HepG2 (cell line): ENCODE data around the gene NKD2. TPM values are rescaled to one million over a fixed set of nuclear protein-coding genes. Genes with fewer than 3 reads are reported as not detected.

Source experiments
- ATAC-seq: fragments of 200-7000 bp; cut with Tn5 transposase; 3 replicates; pipeline ENCODE4 v1.9.1; 2020; ENCODE audit warnings: mild to moderate bottlenecking, moderate library complexity
- BruUV-seq: library from RNA; stranded (reverse); fragments of 400-500 nt; replicated peaks from 2 replicates; lab custom pipeline; 2021; lab: Mats Ljungman, UMichigan
- CTCF ChIA-PET: fragments of 300-600 bp; formaldehyde crosslinking; extraction: SDS; loops from one replicate; lab custom pipeline; 2021; ENCODE audit warnings: low total read pairs, inconsistent platforms, low intra/inter-chr PET ratio; lab: Yijun Ruan, JAX
- POLR2A ChIA-PET: fragments of 350-600 bp; sonication (Branson Sonifier 250); formaldehyde crosslinking; loops from one replicate; lab custom pipeline; 2020; ENCODE audit warnings: antibody characterized with exemption, inconsistent platforms; lab: Yijun Ruan, JAX
- DNase-seq: peaks from one replicate; pipeline ENCODE4 v3.0.0-alpha.2; 2015; ENCODE audit warnings: low spot score
- FAIRE-seq: peaks from 3 replicates; lab custom pipeline; 2011; peaks lifted over from hg19 to GRCh38; lab: Jason Lieb, UNC
- H2AFZ ChIP-seq: one replicate; pipeline ENCODE4 v1.6.1; 2011; ENCODE audit warnings: low read length, inconsistent platforms
- H3K27ac ChIP-seq: fragments of 300-600 bp; 3 replicates; pipeline ENCODE4 v1.8.0; 2011; ENCODE audit warnings: mixed run types, mild to moderate bottlenecking, mixed read lengths, low read length, inconsistent platforms; ENCODE audit not compliant: insufficient read depth; ENCODE audit errors: extremely low read length
- H3K27me3 ChIP-seq, 2 experiments: fragments of 200-600 bp in 1 of 2; 2 replicates in 1 of 2; 3 replicates in 1 of 2; pipeline versions ENCODE4 v1.6.0 to v1.8.0; 2011; ENCODE audit warnings: low read length in 2 of 2, mild to moderate bottlenecking in 2 of 2, moderate library complexity in 2 of 2, inconsistent platforms in 1 of 2; ENCODE audit not compliant: insufficient read depth in 2 of 2, control insufficient read depth in 1 of 2
- H3K36me3 ChIP-seq, 2 experiments: fragments of 200-600 bp in 1 of 2; replicated peaks in 1 of 2; 2 replicates in 1 of 2; 3 replicates in 1 of 2; pipeline versions ENCODE4 v1.5.1 to v1.8.0; 2011; ENCODE audit warnings: low read length in 2 of 2, inconsistent platforms in 1 of 2; ENCODE audit not compliant: insufficient read depth in 2 of 2, control insufficient read depth in 1 of 2
- H3K4me1 ChIP-seq: 2 replicates; pipeline ENCODE4 v1.5.1; 2012; ENCODE audit warnings: low read length, inconsistent platforms; ENCODE audit not compliant: insufficient read depth
- H3K4me2 ChIP-seq: 2 replicates; pipeline ENCODE4 v1.6.0; 2011; ENCODE audit warnings: low read depth, low read length, inconsistent platforms
- H3K4me3 ChIP-seq, 3 experiments: fragments of 200-600 bp in 1 of 3; sonication (generic), shearing (Covaris generic) in 1 of 3; replicated peaks in 1 of 3; 2 replicates each; pipeline ENCODE4 v1.5.1; 2011 to 2016; ENCODE audit warnings: low read length in 3 of 3, inconsistent platforms in 2 of 3, low read depth in 2 of 3, mild to moderate bottlenecking in 2 of 3, control low read depth in 1 of 3, mixed read lengths in 1 of 3; ENCODE audit not compliant: insufficient read depth in 1 of 3
- H3K79me2 ChIP-seq: one replicate; pipeline ENCODE4 v1.6.1; 2011; ENCODE audit warnings: low read length, inconsistent platforms; ENCODE audit not compliant: insufficient read depth
- H3K9ac ChIP-seq: 2 replicates; pipeline ENCODE4 v1.6.0; 2011; ENCODE audit warnings: mild to moderate bottlenecking, low read depth, low read length, inconsistent platforms; ENCODE audit not compliant: insufficient read depth
- H3K9me3 ChIP-seq: 2 replicates; pipeline ENCODE4 v1.5.1; 2012; ENCODE audit warnings: mild to moderate bottlenecking, low read length
- H4K20me1 ChIP-seq: 2 replicates; pipeline ENCODE4 v1.6.0; 2011; ENCODE audit warnings: inconsistent platforms, mild to moderate bottlenecking, low read length, moderate library complexity; ENCODE audit not compliant: insufficient read depth
- CSRNP2 ChIP-seq: sonication (generic); formaldehyde crosslinking; conservative IDR thresholded peaks from 2 replicates; pipeline ENCODE4 v1.8.0; 2022; ENCODE audit warnings: low read depth, missing genetic modification reagents
- ELF1 ChIP-seq: sonication (generic); formaldehyde crosslinking; IDR thresholded peaks from 2 replicates; pipeline ENCODE4 v1.4.0; 2020; ENCODE audit warnings: missing genetic modification reagents
- HMGA1 ChIP-seq: sonication (generic); formaldehyde crosslinking; conservative IDR thresholded peaks from 2 replicates; pipeline ENCODE4 v1.4.0; 2020; ENCODE audit warnings: missing genetic modification reagents
- ISX ChIP-seq: sonication (generic); formaldehyde crosslinking; conservative IDR thresholded peaks from 2 replicates; pipeline ENCODE4 v1.5.0; 2020; ENCODE audit warnings: missing genetic modification reagents
- KDM2A ChIP-seq: sonication (generic); formaldehyde crosslinking; IDR thresholded peaks from 2 replicates; pipeline ENCODE4 v1.4.0; 2020; ENCODE audit warnings: low read depth, missing genetic modification reagents, borderline replicate concordance
- TRIM24 ChIP-seq: sonication (generic); formaldehyde crosslinking; IDR thresholded peaks from 2 replicates; pipeline ENCODE4 v1.8.0; 2022; ENCODE audit warnings: mild to moderate bottlenecking, missing genetic modification reagents
- ZNF883 ChIP-seq: sonication (generic); formaldehyde crosslinking; IDR thresholded peaks from 2 replicates; pipeline ENCODE4 v1.5.1; 2020; ENCODE audit warnings: mild to moderate bottlenecking, missing genetic modification reagents; ENCODE audit errors: not compliant biosample characterization
- WGBS: methylation state at CpG from one replicate; pipeline ENCODE4 v1.1.6; 2017; ENCODE audit warnings: low lambda C conversion rate; 5-methylcytosine and 5-hydroxymethylcytosine counted together
- in situ Hi-C: cut with HindIII; loops from 2 replicates; pipeline ENCODE4 v1.10.0; 2017; ENCODE audit warnings: low pct_unique_long_range_greater_than_20kb; ENCODE audit not compliant: extremely low pct_ligation_motif_present
- intact Hi-C: fragments of 100-400 bp; cut with micrococcal nuclease; formaldehyde crosslinking; loops from one replicate; pipeline ENCODE4 v1.10.0; 2022; ENCODE audit not compliant: unreplicated experiment
- polyA plus RNA-seq, 8 experiments: library from polyadenylated mRNA; depleted of rRNA in 3 of 8; stranded (reverse) in 7 of 8; unstranded in 1 of 8; fragments of >200 nt; fragmentation: Illumina TruSeq in 4 of 8; extraction: Trizol in 4 of 8; gene quantifications; 2 replicates each; pipeline versions ENCODE4 v1.2.1 to v1.2.3, GENCODE V29; 2011 to 2016; ENCODE audit warnings: low read depth in 4 of 8, missing spikeins in 1 of 8, mixed read lengths in 1 of 8; ENCODE audit not compliant: insufficient read depth in 1 of 8
- total RNA-seq, 5 experiments: library from RNA; depleted of rRNA; stranded (reverse); fragments of >200 nt; fragmentation: Illumina TruSeq; extraction: Trizol; gene quantifications; 2 replicates each; pipeline ENCODE4 v1.2.3, GENCODE V29; 2016; ENCODE audit warnings: low read depth in 1 of 5
- TF ChIP-seq, protein P1 (sequence below): sonication (generic); formaldehyde crosslinking; IDR thresholded peaks from 2 replicates; pipeline ENCODE4 v1.5.0; 2020; ENCODE audit warnings: mild to moderate bottlenecking, missing genetic modification reagents
- TF ChIP-seq, protein P2 (sequence below): sonication (generic); formaldehyde crosslinking; conservative IDR thresholded peaks from 2 replicates; pipeline ENCODE4 v1.4.0; 2020; ENCODE audit warnings: missing genetic modification reagents

The NKD2 gene
- total and polyA plus RNA-seq, 2 of the 13 experiments (the other 11 are each of a cell fraction or from before 2014, with no cell fraction given) = 0.53 to 0.82 TPM

- BruUV-seq = no TSS peak
- CTCF ChIA-PET = no interaction called here
- no peak for ATAC-seq
These were observed 41.7 kb upstream of the NKD2 start for GRCh38 chr5:966941-967340.

More at GRCh38 chr5:966941-967340, 41.7 kb upstream of the NKD2 start:
- H3K27ac ChIP-seq = no peak overlapping the region
- no peaks in the 10 kb centered on the region for H4K20me1 ChIP-seq
- no peak overlapping the region for H2AFZ ChIP-seq
- in situ Hi-C loops = no loop called here
- intact Hi-C loops = no loop called here
- DNase-seq (no peak), FAIRE-seq (no peak)
- H3K9ac ChIP-seq = no peak overlapping the region
- 3% methylated on average over 6 of the region's 6 CpGs for WGBS
- H3K9me3 ChIP-seq = no peaks in the 10 kb centered on the region
- H3K4me2 ChIP-seq = no peak overlapping the region
- no peak for TF ChIP-seq ZNF883
- TF ChIP-seq ISX (CRISPR knock-in tag) = no peak
- TF ChIP-seq, protein P1, sequence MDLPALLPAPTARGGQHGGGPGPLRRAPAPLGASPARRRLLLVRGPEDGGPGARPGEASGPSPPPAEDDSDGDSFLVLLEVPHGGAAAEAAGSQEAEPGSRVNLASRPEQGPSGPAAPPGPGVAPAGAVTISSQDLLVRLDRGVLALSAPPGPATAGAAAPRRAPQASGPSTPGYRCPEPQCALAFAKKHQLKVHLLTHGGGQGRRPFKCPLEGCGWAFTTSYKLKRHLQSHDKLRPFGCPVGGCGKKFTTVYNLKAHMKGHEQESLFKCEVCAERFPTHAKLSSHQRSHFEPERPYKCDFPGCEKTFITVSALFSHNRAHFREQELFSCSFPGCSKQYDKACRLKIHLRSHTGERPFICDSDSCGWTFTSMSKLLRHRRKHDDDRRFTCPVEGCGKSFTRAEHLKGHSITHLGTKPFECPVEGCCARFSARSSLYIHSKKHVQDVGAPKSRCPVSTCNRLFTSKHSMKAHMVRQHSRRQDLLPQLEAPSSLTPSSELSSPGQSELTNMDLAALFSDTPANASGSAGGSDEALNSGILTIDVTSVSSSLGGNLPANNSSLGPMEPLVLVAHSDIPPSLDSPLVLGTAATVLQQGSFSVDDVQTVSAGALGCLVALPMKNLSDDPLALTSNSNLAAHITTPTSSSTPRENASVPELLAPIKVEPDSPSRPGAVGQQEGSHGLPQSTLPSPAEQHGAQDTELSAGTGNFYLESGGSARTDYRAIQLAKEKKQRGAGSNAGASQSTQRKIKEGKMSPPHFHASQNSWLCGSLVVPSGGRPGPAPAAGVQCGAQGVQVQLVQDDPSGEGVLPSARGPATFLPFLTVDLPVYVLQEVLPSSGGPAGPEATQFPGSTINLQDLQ (CRISPR knock-in tag) = no peak
- no peak for TF ChIP-seq TRIM24
- TF ChIP-seq ELF1 (CRISPR knock-in tag) = no peak
- TF ChIP-seq CSRNP2 = no peak
- no peak for TF ChIP-seq KDM2A (CRISPR knock-in tag)
- no peak for TF ChIP-seq HMGA1 (CRISPR knock-in tag)
- TF ChIP-seq, protein P2, sequence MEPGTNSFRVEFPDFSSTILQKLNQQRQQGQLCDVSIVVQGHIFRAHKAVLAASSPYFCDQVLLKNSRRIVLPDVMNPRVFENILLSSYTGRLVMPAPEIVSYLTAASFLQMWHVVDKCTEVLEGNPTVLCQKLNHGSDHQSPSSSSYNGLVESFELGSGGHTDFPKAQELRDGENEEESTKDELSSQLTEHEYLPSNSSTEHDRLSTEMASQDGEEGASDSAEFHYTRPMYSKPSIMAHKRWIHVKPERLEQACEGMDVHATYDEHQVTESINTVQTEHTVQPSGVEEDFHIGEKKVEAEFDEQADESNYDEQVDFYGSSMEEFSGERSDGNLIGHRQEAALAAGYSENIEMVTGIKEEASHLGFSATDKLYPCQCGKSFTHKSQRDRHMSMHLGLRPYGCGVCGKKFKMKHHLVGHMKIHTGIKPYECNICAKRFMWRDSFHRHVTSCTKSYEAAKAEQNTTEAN (CRISPR knock-in tag) = no peak
- H3K79me2 ChIP-seq = no peaks in the 10 kb centered on the region
- H3K27me3 ChIP-seq = peaks cover 5 to 77% of the 10 kb centered on the region in 2 experiments; a peak in 4 of 5 replicates
- POLR2A ChIA-PET = no interaction called here
- H3K36me3 ChIP-seq = no peaks in the 10 kb centered on the region
- H3K4me1 ChIP-seq = no peaks in the 10 kb centered on the region
- H3K4me3 ChIP-seq = no peak overlapping the region
